Measurements from ENCODE around the gene SLC38A10. TPM values are rescaled to one million over a fixed set of nuclear protein-coding genes. Genes with fewer than 3 reads are reported as not detected.

Gene SLC38A10
- total RNA-seq, 1 experiment from 2014 or later, result 75.1 TPM

GRCh38 chr17:81274471-81274855 is 20.6 kb downstream of the SLC38A10 start:
- no TSS peak for BruUV-seq (replicated peaks)
- Histone ChIP-seq H3K27ac (ENCODE audit: low read depth, low read length, poor library complexity, severe bottlenecking) (no peak overlapping the region), H3K27me3 (replicated peaks; ENCODE audit: insufficient read depth, low read depth, low read length, poor library complexity) (no peaks in the 10 kb centered on the region), H3K4me3 (ENCODE audit: low read depth, low read length, poor library complexity, severe bottlenecking) (no peak overlapping the region), H3K4me1 (ENCODE audit: insufficient read depth, low read length, poor library complexity, severe bottlenecking) (no peaks in the 10 kb centered on the region), H3K9me3 (ENCODE audit: low read depth, low read length, poor library complexity, severe bottlenecking) (no peaks in the 10 kb centered on the region), H3K36me3 (ENCODE audit: insufficient read depth, low read length, poor library complexity, severe bottlenecking) (peaks cover 29% of the 10 kb centered on the region)
- ChIA-PET CTCF (no interaction called here), POLR2A (ENCODE audit: low non-redundant PET) (no interaction called here)
- TF ChIP-seq EZH2 (IDR thresholded peaks at IDR 0.05; ENCODE audit: borderline replicate concordance, low read depth, low read length, poor library complexity, severe bottlenecking) (no peak), CTCF (conservative IDR thresholded peaks at IDR 0.05; ENCODE audit: low read depth, low read length) (no peak)
- no peak for DNase-seq (ENCODE audit: low spot score)
- intact Hi-C loops (cut with micrococcal nuclease; ENCODE audit: unreplicated experiment), result no loop called here

GRCh38 chr17:81273698-81274470 is 21.2 kb downstream of the SLC38A10 start:
- TF ChIP-seq EZH2 (IDR thresholded peaks at IDR 0.05; ENCODE audit: borderline replicate concordance, low read depth, low read length, poor library complexity, severe bottlenecking), result no peak
- no peak for TF ChIP-seq CTCF (conservative IDR thresholded peaks at IDR 0.05; ENCODE audit: low read depth, low read length)
- ChIA-PET POLR2A (ENCODE audit: low non-redundant PET) (no interaction called here), CTCF (no interaction called here)
- Histone ChIP-seq H3K27me3 (replicated peaks; ENCODE audit: insufficient read depth, low read depth, low read length, poor library complexity) (no peaks in the 10 kb centered on the region), H3K9me3 (ENCODE audit: low read depth, low read length, poor library complexity, severe bottlenecking) (no peaks in the 10 kb centered on the region), H3K36me3 (ENCODE audit: insufficient read depth, low read length, poor library complexity, severe bottlenecking) (peaks cover 34% of the 10 kb centered on the region), H3K27ac (ENCODE audit: low read depth, low read length, poor library complexity, severe bottlenecking) (no peak overlapping the region), H3K4me1 (ENCODE audit: insufficient read depth, low read length, poor library complexity, severe bottlenecking) (no peaks in the 10 kb centered on the region), H3K4me3 (ENCODE audit: low read depth, low read length, poor library complexity, severe bottlenecking) (no peak overlapping the region)
- intact Hi-C loops (cut with micrococcal nuclease; ENCODE audit: unreplicated experiment), result no loop called here
- no peak for DNase-seq (ENCODE audit: low spot score)
- BruUV-seq (replicated peaks), result no TSS peak

GRCh38 chr17:81272616-81273015 is 22.5 kb downstream of the SLC38A10 start:
- Histone ChIP-seq H3K4me3 (ENCODE audit: low read depth, low read length, poor library complexity, severe bottlenecking) (no peak overlapping the region), H3K36me3 (ENCODE audit: insufficient read depth, low read length, poor library complexity, severe bottlenecking) (peaks cover 34% of the 10 kb centered on the region), H3K4me1 (ENCODE audit: insufficient read depth, low read length, poor library complexity, severe bottlenecking) (no peaks in the 10 kb centered on the region), H3K9me3 (ENCODE audit: low read depth, low read length, poor library complexity, severe bottlenecking) (no peaks in the 10 kb centered on the region), H3K27me3 (replicated peaks; ENCODE audit: insufficient read depth, low read depth, low read length, poor library complexity) (no peaks in the 10 kb centered on the region), H3K27ac (ENCODE audit: low read depth, low read length, poor library complexity, severe bottlenecking) (no peak overlapping the region)
- ChIA-PET CTCF (no interaction called here), POLR2A (ENCODE audit: low non-redundant PET) (no interaction called here)
- DNase-seq (ENCODE audit: low spot score), result no peak
- intact Hi-C loops (cut with micrococcal nuclease; ENCODE audit: unreplicated experiment), result no loop called here
- BruUV-seq (replicated peaks), result no TSS peak
- TF ChIP-seq CTCF (conservative IDR thresholded peaks at IDR 0.05; ENCODE audit: low read depth, low read length) (no peak), EZH2 (IDR thresholded peaks at IDR 0.05; ENCODE audit: borderline replicate concordance, low read depth, low read length, poor library complexity, severe bottlenecking) (no peak)
